Panc1 (cell line): ENCODE measurements around the gene ZDHHC13. TPM values are rescaled to one million over a fixed set of nuclear protein-coding genes. Genes with fewer than 3 reads are reported as not detected.

Source experiments
- ATAC-seq: fragments of 200-7000 bp; cut with Tn5 transposase; 2 replicates; pipeline ENCODE4 v1.9.1; 2020; ENCODE audit warnings: mild to moderate bottlenecking, moderate library complexity
- BruUV-seq: library from RNA; stranded (reverse); fragments of 400-500 nt; replicated peaks from 2 replicates; lab custom pipeline; 2021; lab: Mats Ljungman, UMichigan
- CTCF ChIA-PET: fragments of 300-600 bp; sonication (Branson Sonifier 250); formaldehyde crosslinking; loops from one replicate; lab custom pipeline; 2022; ENCODE audit warnings: antibody characterized with exemption; lab: Charles Lee
- POLR2A ChIA-PET: fragments of 300-600 bp; sonication (Branson Sonifier 250); formaldehyde crosslinking; loops from one replicate; lab custom pipeline; 2022; ENCODE audit warnings: antibody characterized with exemption; lab: Charles Lee
- DNase-seq: peaks from one replicate; pipeline ENCODE4 v3.0.0-alpha.2; 2010; ENCODE audit warnings: low read depth, low spot score
- H3K27ac ChIP-seq: 2 replicates; pipeline ENCODE4 v1.5.1; 2011; ENCODE audit warnings: mild to moderate bottlenecking, low read length, inconsistent platforms
- H3K27me3 ChIP-seq: fragments of 200-500 bp; sonication (Bioruptor generic); 2 replicates; pipeline ENCODE4 v1.6.0; 2014; ENCODE audit warnings: low read length, inconsistent platforms; ENCODE audit not compliant: control insufficient read depth, insufficient read depth
- H3K36me3 ChIP-seq: fragments of 200-500 bp; sonication (Bioruptor generic); 2 replicates; pipeline ENCODE4 v1.5.1; 2014; ENCODE audit warnings: inconsistent platforms, mild to moderate bottlenecking, low read length, moderate library complexity; ENCODE audit not compliant: control insufficient read depth, insufficient read depth
- H3K4me1 ChIP-seq: 2 replicates; pipeline ENCODE4 v1.5.1; 2011; ENCODE audit warnings: inconsistent platforms, mild to moderate bottlenecking, low read length, moderate library complexity; ENCODE audit not compliant: control insufficient read depth, insufficient read depth
- H3K4me3 ChIP-seq, 2 experiments: 2 replicates each; pipeline ENCODE4 v1.5.1; 2011 to 2012; ENCODE audit warnings: low read depth in 2 of 2, low read length in 2 of 2, mild to moderate bottlenecking in 2 of 2, inconsistent platforms in 1 of 2, moderate library complexity in 1 of 2
- H3K9me3 ChIP-seq: fragments of 200-500 bp; sonication (Bioruptor generic); 2 replicates; pipeline ENCODE4 v1.5.1; 2014; ENCODE audit warnings: low read depth, mild to moderate bottlenecking, inconsistent platforms, low read length, moderate library complexity; ENCODE audit not compliant: control insufficient read depth, insufficient read depth
- POLR2AphosphoS5 ChIP-seq: IDR thresholded peaks from 2 replicates; pipeline ENCODE4 v1.6.1; 2012; ENCODE audit warnings: mild to moderate bottlenecking, low read depth, low read length, moderate library complexity
- SIN3A ChIP-seq: IDR thresholded peaks from 2 replicates; pipeline ENCODE4 v1.6.1; 2012; ENCODE audit warnings: low read depth, mild to moderate bottlenecking, low read length, moderate library complexity, borderline replicate concordance; ENCODE audit not compliant: insufficient read depth
- TCF7L2 ChIP-seq: IDR thresholded peaks from 2 replicates; pipeline ENCODE4 v1.6.1; 2011; ENCODE audit warnings: mild to moderate bottlenecking, low read depth, low read length, inconsistent platforms
- in situ Hi-C: cut with HindIII; loops from 2 replicates; pipeline ENCODE4 v1.10.0; 2016; ENCODE audit warnings: low sequenced_read_pairs, low pct_unique_long_range_greater_than_20kb
- intact Hi-C: fragments of 100-400 bp; cut with micrococcal nuclease; formaldehyde crosslinking; loops from one replicate; pipeline ENCODE4 v1.10.0; 2022; ENCODE audit not compliant: unreplicated experiment
- total RNA-seq: library from RNA; stranded (reverse); gene quantifications from one replicate; pipeline ENCODE4 v1.2.1, GENCODE V29; 2021; ENCODE audit not compliant: unreplicated experiment
- TF ChIP-seq, protein P1 (sequence below), 2 experiments: IDR thresholded peaks; 2 replicates each; pipeline ENCODE4 v1.6.1; 2011 to 2012; ENCODE audit warnings: low read depth in 2 of 2, control low read depth in 1 of 2, low read length in 1 of 2, mild to moderate bottlenecking in 1 of 2, moderate library complexity in 1 of 2; ENCODE audit not compliant: insufficient read depth in 1 of 2
- TF ChIP-seq, protein P2 (sequence below): fragments of 450-650 bp; IDR thresholded peaks from 2 replicates; pipeline ENCODE4 v1.5.1; 2017; ENCODE audit warnings: mild to moderate bottlenecking

ZDHHC13 gene
- total RNA-seq, 1 experiment from 2014 or later: 24.3 TPM

DNA sequence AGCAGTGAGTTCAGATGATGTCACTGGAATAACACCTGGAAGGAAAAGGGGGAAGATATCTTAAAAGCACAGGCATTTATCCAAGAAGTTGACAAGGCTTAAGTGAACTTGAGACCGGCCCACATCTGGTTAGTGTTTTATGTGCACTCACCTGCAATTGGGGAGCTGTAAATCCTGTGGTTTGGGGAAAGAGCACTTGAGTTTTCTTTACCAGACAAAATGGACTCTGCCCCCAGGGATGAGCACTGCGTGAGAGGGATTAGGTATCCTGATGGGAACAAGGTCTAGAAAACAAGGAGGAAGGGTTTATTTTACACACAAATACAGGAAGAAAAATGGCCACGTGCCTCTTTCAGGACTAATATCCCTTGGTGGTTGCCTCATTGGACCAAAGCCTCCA lies 108.6 kb downstream of the ZDHHC13 start:
- ATAC-seq (no peak), DNase-seq (no peak)
- intact Hi-C loops (no loop called here), in situ Hi-C loops (no loop called here)
- no peaks in the 10 kb centered on the region for H3K9me3 ChIP-seq
- no peak overlapping the region for H3K27ac ChIP-seq
- CTCF ChIA-PET: no interaction called here
- BruUV-seq: no TSS peak
- no peak overlapping the region for H3K4me3 ChIP-seq
- TF ChIP-seq, protein P1, sequence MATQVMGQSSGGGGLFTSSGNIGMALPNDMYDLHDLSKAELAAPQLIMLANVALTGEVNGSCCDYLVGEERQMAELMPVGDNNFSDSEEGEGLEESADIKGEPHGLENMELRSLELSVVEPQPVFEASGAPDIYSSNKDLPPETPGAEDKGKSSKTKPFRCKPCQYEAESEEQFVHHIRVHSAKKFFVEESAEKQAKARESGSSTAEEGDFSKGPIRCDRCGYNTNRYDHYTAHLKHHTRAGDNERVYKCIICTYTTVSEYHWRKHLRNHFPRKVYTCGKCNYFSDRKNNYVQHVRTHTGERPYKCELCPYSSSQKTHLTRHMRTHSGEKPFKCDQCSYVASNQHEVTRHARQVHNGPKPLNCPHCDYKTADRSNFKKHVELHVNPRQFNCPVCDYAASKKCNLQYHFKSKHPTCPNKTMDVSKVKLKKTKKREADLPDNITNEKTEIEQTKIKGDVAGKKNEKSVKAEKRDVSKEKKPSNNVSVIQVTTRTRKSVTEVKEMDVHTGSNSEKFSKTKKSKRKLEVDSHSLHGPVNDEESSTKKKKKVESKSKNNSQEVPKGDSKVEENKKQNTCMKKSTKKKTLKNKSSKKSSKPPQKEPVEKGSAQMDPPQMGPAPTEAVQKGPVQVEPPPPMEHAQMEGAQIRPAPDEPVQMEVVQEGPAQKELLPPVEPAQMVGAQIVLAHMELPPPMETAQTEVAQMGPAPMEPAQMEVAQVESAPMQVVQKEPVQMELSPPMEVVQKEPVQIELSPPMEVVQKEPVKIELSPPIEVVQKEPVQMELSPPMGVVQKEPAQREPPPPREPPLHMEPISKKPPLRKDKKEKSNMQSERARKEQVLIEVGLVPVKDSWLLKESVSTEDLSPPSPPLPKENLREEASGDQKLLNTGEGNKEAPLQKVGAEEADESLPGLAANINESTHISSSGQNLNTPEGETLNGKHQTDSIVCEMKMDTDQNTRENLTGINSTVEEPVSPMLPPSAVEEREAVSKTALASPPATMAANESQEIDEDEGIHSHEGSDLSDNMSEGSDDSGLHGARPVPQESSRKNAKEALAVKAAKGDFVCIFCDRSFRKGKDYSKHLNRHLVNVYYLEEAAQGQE (IDR thresholded peaks at IDR 0.05; ENCODE audit: insufficient read depth in 1 of 2, low read depth in 2 of 2, low read length in 1 of 2): no peak
- TF ChIP-seq POLR2AphosphoS5 (no peak), TCF7L2 (no peak), SIN3A (no peak)
- TF ChIP-seq, protein P2, sequence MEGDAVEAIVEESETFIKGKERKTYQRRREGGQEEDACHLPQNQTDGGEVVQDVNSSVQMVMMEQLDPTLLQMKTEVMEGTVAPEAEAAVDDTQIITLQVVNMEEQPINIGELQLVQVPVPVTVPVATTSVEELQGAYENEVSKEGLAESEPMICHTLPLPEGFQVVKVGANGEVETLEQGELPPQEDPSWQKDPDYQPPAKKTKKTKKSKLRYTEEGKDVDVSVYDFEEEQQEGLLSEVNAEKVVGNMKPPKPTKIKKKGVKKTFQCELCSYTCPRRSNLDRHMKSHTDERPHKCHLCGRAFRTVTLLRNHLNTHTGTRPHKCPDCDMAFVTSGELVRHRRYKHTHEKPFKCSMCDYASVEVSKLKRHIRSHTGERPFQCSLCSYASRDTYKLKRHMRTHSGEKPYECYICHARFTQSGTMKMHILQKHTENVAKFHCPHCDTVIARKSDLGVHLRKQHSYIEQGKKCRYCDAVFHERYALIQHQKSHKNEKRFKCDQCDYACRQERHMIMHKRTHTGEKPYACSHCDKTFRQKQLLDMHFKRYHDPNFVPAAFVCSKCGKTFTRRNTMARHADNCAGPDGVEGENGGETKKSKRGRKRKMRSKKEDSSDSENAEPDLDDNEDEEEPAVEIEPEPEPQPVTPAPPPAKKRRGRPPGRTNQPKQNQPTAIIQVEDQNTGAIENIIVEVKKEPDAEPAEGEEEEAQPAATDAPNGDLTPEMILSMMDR: no peak
- H3K36me3 ChIP-seq: peaks cover 7% of the 10 kb centered on the region
- POLR2A ChIA-PET: no interaction called here
- H3K4me1 ChIP-seq: no peaks in the 10 kb centered on the region
- H3K27me3 ChIP-seq: no peaks in the 10 kb centered on the region

Other genes starting within 250 kb of the ZDHHC13 start
- gene MRGPRX1, start 177.8 kb upstream of the ZDHHC13 start, total RNA-seq: not detected
- not detected for gene MRGPRX2, start 56.5 kb upstream of the ZDHHC13 start, total RNA-seq
- gene CSRP3, start 84.8 kb downstream of the ZDHHC13 start, total RNA-seq: not detected
- 14.2 TPM for gene E2F8, start 123.8 kb downstream of the ZDHHC13 start, total RNA-seq